ENCODE results near the gene MROH2B. TPM values are rescaled to one million over a fixed set of nuclear protein-coding genes. Genes with fewer than 3 reads are reported as not detected.
A peak's percentile ranks its signal among the peaks of the same experiment; 100 is the strongest.
"Not testable (repeated sequence)": the region's sequence is repeated elsewhere in the genome, so short reads cannot be mapped to it uniquely, and the experiment has no call there.

MROH2B gene
- total RNA-seq, 6 donors from 2014 or later, result not detected

- H3K36me3 ChIP-seq, result no peaks in the 10 kb centered on the region
- no peak for DNase-seq
- H3K4me3 ChIP-seq, result no peak overlapping the region
- H3K4me1 ChIP-seq, result no peaks in the 10 kb centered on the region
- no peak for ATAC-seq (ENCODE audit: low FRiP score in 2 of 2)
- H3K9me3 ChIP-seq, result no peaks in the 10 kb centered on the region
- no peaks in the 10 kb centered on the region for H3K27me3 ChIP-seq
- TF ChIP-seq POLR2A (IDR thresholded peaks at IDR 0.05) (no peak), POLR2AphosphoS5 (IDR thresholded peaks at IDR 0.05) (no peak), EP300 (IDR thresholded peaks at IDR 0.05) (no peak)
- TF ChIP-seq, protein P1, sequence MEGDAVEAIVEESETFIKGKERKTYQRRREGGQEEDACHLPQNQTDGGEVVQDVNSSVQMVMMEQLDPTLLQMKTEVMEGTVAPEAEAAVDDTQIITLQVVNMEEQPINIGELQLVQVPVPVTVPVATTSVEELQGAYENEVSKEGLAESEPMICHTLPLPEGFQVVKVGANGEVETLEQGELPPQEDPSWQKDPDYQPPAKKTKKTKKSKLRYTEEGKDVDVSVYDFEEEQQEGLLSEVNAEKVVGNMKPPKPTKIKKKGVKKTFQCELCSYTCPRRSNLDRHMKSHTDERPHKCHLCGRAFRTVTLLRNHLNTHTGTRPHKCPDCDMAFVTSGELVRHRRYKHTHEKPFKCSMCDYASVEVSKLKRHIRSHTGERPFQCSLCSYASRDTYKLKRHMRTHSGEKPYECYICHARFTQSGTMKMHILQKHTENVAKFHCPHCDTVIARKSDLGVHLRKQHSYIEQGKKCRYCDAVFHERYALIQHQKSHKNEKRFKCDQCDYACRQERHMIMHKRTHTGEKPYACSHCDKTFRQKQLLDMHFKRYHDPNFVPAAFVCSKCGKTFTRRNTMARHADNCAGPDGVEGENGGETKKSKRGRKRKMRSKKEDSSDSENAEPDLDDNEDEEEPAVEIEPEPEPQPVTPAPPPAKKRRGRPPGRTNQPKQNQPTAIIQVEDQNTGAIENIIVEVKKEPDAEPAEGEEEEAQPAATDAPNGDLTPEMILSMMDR (IDR thresholded peaks at IDR 0.05), result no peak
- H3K27ac ChIP-seq, result no peak overlapping the region
These were observed 38.2 kb downstream of the MROH2B start for GRCh38 chr5:41032973-41033372.

DNA sequence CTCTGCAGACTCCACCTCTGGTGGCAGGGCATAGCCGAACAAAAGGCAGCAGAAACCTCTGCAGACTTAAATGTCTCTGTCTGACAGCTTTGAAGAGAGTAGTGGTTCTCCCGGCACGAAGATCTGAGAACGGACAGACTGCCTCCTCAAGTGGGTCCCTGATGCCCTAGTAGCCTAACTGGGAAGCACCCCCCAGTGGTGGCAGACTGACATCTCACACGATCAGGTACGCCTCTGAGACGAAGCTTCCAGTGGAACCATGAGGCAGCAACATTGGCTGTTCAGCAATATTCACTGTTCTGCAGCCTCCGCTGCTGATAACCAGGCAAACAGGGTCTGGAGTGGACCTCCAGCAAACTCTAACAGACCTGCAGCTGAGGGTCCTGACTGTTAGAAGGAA, 48.5 kb downstream of the MROH2B start:
- H3K4me3 ChIP-seq; H3K27me3 ChIP-seq; H3K4me1 ChIP-seq; H3K36me3 ChIP-seq; H3K9me3 ChIP-seq; DNase-seq; H3K27ac ChIP-seq; ATAC-seq (ENCODE audit: low FRiP score in 2 of 2): not testable (repeated sequence)
- 72 to 97% methylated on average over 4 to 8 of the region's 8 CpGs for WGBS, 2 donors

GRCh38 chr5:41012318-41012717, 58.8 kb downstream of the MROH2B start:
- Histone ChIP-seq H3K27me3 (no peaks in the 10 kb centered on the region), H3K27ac (no peak overlapping the region), H3K4me3 (no peak overlapping the region), H3K9me3 (no peaks in the 10 kb centered on the region), H3K36me3 (no peaks in the 10 kb centered on the region), H3K4me1 (no peaks in the 10 kb centered on the region)
- WGBS, 2 donors, result 60 to 70% methylated on average over 4 of the region's 4 CpGs
- no peak for ATAC-seq (ENCODE audit: low FRiP score in 2 of 2)
- DNase-seq, result peak in 1 of 2 donors; percentile 58
- no peak for TF ChIP-seq POLR2A (IDR thresholded peaks at IDR 0.05)

DNA sequence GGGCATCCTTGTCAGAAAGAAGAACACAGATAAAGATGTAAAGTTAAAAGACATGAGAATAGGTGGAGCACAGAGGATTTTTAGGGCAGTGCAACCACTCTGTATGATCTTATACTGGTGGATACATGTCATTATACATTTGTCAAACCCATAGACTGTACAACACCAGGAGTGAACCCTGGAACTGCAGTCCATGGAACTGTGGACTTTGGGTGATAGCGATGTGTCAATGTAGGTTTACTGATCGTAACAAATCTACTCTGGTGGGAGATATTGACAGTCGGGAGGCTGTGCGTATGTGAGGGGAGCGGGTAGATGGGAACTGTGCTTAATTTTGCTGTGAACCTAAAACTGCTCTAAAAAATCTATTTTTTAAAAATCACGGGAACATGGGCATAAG, 60.6 kb downstream of the MROH2B start:
- no peak overlapping the region for H3K27ac ChIP-seq
- no peaks in the 10 kb centered on the region for H3K9me3 ChIP-seq
- no peaks in the 10 kb centered on the region for H3K4me1 ChIP-seq
- DNase-seq (no peak), ATAC-seq (ENCODE audit: low FRiP score in 2 of 2) (no peak)
- H3K4me3 ChIP-seq, result no peak overlapping the region
- no peaks in the 10 kb centered on the region for H3K36me3 ChIP-seq
- WGBS, 2 donors, result 90 to 99% methylated on average over 6 of the region's 6 CpGs
- TF ChIP-seq POLR2A (IDR thresholded peaks at IDR 0.05) (no peak), POLR2AphosphoS5 (IDR thresholded peaks at IDR 0.05) (no peak), EP300 (IDR thresholded peaks at IDR 0.05) (no peak)
- no peaks in the 10 kb centered on the region for H3K27me3 ChIP-seq

DNA sequence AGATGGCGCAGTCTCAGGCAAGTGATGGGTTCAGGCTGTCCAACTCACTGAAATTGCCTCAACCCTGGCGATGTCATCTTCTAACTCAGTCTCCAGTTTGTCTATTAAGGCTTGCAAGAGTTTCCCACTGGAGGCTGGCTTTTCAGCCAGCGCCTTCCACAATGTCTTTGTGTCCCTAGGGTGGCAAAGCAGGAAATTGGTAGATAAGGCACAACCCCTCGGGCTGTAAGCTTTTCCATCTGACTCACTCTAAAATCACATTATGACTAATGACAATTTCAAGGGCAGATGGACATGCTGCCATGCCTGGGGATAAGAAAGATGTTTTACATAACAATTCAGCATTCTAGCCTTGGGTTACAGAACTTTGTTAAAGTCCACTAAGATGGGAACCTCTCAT, 61.9 kb downstream of the MROH2B start:
- Histone ChIP-seq H3K4me3 (no peak overlapping the region), H3K27me3 (no peaks in the 10 kb centered on the region), H3K27ac (no peak overlapping the region), H3K4me1 (no peaks in the 10 kb centered on the region), H3K36me3 (no peaks in the 10 kb centered on the region), H3K9me3 (no peaks in the 10 kb centered on the region)
- no peak for ATAC-seq (ENCODE audit: low FRiP score in 2 of 2)
- 77 to 79% methylated on average over 4 of the region's 4 CpGs for WGBS, 2 donors
- no peak for DNase-seq
- no peak for TF ChIP-seq EP300 (IDR thresholded peaks at IDR 0.05)
- no peak for TF ChIP-seq POLR2AphosphoS5 (IDR thresholded peaks at IDR 0.05)
- TF ChIP-seq, protein P1 (IDR thresholded peaks at IDR 0.05), result no peak
- TF ChIP-seq POLR2A (IDR thresholded peaks at IDR 0.05), result no peak

GRCh38 chr5:41004931-41005330, 66.2 kb downstream of the MROH2B start:
- WGBS, 2 donors, result 85 to 92% methylated on average over 7 of the region's 7 CpGs
- DNase-seq, result no peak
- no peak for ATAC-seq (ENCODE audit: low FRiP score in 2 of 2)
- Histone ChIP-seq H3K27me3 (no peaks in the 10 kb centered on the region), H3K4me3 (no peak overlapping the region), H3K9me3 (no peaks in the 10 kb centered on the region), H3K27ac (no peak overlapping the region), H3K36me3 (no peaks in the 10 kb centered on the region), H3K4me1 (no peaks in the 10 kb centered on the region)
- no peak for TF ChIP-seq POLR2AphosphoS5 (IDR thresholded peaks at IDR 0.05)
- no peak for TF ChIP-seq EP300 (IDR thresholded peaks at IDR 0.05)
- no peak for TF ChIP-seq POLR2A (IDR thresholded peaks at IDR 0.05)
- TF ChIP-seq, protein P1 (IDR thresholded peaks at IDR 0.05), result no peak

All from upper lobe of left lung (tissue), 6 donors.